GM19328 (cell line): ENCODE measurements around the gene STRN.
"Not testable (repeated sequence)": the region's sequence is repeated elsewhere in the genome, so short reads cannot be mapped to it uniquely, and the experiment has no call there.

ENCODE experiments used
- ATAC-seq: cut with Tn5 transposase; IDR thresholded peaks from one replicate; pipeline ENCODE4 v1.9.1; 2021; ENCODE audit warnings: mild to moderate bottlenecking, moderate library complexity; ENCODE audit not compliant: unreplicated experiment

Gene STRN

GRCh38 chr2:36843838-36844237 lies 122.5 kb downstream of the STRN start:
- ATAC-seq, result no peak

DNA sequence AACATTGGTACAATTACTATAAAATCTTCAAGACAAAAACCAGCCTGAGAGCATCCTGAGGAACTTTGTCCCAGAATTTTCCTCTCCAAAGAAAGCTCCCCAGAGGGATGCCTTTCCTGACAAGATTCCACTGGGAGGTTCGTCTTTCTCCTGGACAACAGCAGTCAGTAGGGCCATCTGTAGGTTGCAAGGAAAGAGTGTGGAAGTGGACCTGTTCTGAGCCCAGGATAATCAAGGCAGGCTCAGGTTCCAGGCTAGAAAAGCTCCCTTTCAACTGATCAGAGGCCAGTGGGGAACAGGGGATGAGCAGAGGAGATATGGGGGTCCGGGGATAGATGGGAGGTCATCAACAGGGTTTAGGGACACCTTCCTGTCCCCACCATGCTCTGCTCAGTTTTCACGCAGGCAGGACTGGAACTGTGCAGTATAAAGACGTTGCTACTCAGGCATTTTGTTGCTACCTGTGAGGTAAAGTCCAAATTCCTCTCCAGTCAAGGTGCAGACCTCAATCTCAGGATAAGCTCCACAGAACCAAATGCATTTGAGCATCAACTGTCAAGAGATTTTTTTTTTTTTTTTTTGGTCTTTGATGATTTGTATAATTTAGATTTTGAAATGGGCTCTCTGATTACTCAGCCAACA lies 126.2 kb downstream of the STRN start:
- no peak for ATAC-seq

GRCh38 chr2:36834731-36835524 lies 131.4 kb downstream of the STRN start:
- no peak for ATAC-seq

DNA sequence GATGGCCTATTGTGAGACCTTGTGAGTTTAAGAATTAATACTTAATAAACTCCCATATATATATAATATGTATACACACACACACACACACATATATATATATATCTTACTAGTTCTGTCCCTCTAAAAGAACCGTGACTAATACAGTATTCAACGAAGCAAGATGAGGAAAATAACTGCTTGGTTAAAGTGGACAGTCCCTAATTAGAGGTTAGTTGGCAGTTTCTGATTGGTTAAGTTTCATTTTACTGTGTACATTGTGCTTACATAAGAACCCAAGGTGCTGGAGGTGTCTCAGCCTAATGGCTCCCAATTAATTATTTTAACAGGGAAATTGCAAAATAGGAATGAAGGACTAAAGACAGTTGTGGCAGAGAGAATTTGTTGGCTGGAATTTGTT lies 132.1 kb downstream of the STRN start:
- no peak for ATAC-seq

- ATAC-seq, result no peak
Measured at GRCh38 chr2:36831185-36831584, 135.2 kb downstream of the STRN start.

DNA sequence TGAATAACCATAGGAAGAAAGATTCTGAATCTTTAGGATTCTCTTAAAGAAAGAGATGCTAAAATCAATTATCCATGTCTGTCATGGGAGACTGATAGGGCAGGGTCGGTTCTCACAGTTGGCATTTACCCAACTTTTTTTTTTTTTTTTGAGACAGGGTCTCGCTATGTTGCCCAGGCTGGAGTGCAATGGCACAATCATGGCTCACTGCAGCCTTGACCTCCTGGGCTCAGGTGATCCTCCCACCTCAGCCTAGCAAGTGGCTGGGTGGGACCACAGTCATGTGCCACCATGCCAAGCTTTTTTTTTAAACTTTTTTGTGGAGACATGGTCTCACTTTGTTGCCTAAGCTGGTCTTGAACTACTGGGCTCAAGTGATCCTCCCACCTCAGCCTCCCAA lies 141.7 kb downstream of the STRN start:
- ATAC-seq, result not testable (repeated sequence)

- no peak for ATAC-seq
Measured at GRCh38 chr2:36824273-36824672, 142.1 kb downstream of the STRN start.

DNA sequence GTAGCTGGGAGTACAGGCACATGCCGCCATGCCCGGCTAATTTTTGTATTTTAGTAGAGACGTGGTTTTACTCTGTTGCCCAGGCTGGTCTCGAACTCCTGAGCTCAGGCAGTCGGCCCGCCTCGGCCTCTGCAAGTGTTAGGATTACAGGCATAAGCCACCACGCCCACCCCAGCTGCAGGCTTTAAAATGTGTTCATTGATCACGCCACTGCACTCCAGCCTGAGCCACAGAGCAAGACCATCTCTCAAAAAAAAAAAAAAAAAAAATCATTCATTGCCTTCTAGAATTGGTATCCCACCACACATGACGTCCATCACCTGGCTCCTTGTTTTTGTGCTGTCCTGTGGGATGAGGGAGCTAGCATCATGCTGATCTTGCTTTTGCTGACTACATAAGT lies 142.5 kb downstream of the STRN start:
- ATAC-seq, result no peak

- no peak for ATAC-seq
Measured at GRCh38 chr2:36820942-36821605, 145.3 kb downstream of the STRN start.

DNA sequence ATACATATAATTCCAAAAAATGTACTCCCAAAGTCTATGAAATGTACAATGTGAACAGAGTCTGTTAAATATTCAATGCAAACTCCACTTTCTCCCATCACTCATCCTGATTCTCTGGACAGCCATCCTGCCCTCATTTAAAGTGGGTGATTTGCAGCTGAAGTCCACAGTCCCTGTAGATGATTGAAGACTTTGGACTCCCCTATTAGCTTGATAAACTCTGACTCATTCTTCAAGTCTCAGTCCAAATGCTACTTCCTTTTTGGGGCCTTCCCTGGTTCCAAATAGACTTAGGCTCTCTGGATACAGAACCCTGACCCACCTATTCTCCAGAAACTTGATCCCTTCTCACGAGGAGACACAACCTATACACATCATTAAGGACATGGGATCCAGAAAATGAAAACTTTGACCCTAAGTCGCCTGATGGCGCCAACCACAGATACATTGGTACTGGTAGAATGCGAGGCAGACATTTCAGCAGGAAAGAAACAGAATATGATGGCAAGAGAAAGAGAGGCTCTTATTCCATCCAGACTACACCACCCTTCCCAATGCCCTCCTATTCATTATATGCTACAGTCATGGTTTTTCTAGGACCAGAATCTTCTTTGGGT lies 147.1 kb downstream of the STRN start:
- ATAC-seq, result no peak

- ATAC-seq, result no peak
Measured at GRCh38 chr2:36818542-36818941, 147.8 kb downstream of the STRN start.

GRCh38 chr2:36812196-36812595 lies 154.1 kb downstream of the STRN start:
- ATAC-seq, result no peak

DNA sequence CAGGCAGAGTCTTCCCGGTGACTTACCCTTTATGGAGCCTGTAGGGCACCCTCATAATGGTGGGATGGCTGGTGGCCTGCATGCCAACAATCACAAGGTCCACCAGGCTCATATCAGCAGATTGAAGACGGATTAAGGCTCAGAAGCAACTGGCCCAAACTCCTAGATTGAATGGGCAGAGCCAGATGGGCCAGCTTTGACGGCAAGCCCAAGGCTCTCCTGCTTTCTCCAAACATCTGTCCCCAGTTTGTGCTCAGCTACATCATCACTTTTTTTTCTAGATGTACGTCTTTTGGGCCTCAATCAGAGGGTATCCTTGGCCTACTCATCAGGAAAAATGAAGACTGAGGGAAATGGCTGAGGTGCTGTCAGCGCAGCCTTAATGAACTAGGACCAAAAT lies 155.3 kb downstream of the STRN start:
- ATAC-seq, result no peak

DNA sequence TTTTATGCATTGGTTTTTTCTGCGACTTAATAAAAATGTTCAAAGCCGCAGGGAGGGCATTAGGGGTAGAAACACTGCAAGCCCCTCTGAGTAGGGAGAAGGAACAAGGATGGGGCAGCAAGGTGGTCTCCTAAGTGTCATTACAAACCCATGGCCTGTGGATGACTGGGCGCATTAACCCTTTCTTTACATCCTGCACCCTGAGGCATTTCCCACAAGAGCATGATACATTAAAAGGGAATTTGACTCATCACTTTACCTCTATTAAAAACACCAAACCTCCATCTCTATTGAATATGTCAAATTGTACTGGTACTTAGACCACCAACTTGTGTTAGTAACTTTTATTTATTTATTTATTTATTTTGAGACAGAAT lies 157.3 kb downstream of the STRN start:
- no peak for ATAC-seq

DNA sequence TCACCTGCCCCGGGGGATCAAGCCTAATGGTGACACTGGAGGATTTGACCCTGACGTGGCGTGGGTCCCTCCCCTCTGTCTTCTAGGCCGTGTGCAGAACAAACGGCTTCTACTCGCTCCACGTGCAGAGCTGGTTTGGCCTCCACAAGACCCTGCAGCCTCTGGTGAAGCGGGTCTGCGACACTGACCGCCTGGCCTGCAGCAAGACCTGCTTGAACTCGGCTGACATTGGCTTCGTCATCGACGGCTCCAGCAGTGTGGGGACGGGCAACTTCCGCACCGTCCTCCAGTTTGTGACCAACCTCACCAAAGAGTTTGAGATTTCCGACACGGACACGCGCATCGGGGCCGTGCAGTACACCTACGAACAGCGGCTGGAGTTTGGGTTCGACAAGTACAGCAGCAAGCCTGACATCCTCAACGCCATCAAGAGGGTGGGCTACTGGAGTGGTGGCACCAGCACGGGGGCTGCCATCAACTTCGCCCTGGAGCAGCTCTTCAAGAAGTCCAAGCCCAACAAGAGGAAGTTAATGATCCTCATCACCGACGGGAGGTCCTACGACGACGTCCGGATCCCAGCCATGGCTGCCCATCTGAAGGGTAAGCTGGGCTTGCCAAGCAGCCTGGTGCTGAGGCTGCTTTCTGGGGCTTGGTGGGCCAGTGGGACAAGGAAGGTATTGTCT lies 157.8 kb downstream of the STRN start:
- ATAC-seq, result no peak

GRCh38 chr2:36807223-36807886 lies 159.0 kb downstream of the STRN start:
- no peak for ATAC-seq

GRCh38 chr2:36805635-36806224 lies 160.6 kb downstream of the STRN start:
- ATAC-seq, result no peak

GRCh38 chr2:36802952-36803351 lies 163.4 kb downstream of the STRN start:
- no peak for ATAC-seq

- ATAC-seq, result no peak
Measured at GRCh38 chr2:36801088-36801487, 165.2 kb downstream of the STRN start.

DNA sequence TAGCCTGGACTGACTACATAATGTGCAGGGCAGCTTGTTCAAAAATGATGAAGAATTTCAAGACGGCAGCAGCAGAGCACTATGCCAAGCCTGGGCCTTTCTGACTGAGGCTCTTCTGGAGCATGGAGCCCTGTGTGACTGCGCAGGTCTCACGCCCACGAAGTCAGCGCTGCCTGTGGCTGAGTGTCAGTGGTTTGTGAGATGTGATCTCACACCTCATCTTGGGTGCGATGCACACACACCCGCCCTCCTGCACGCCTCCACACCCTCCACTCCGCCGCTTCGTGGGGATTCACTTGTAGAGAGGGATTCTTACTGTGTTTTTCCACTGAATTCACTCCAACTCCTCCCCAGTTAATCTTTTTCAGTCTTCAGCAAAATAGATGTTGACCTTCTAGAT lies 166.0 kb downstream of the STRN start:
- ATAC-seq, result no peak
